ENCODE measurements around the gene FN3KRP. TPM values are rescaled to one million over a fixed set of nuclear protein-coding genes. Genes with fewer than 3 reads are reported as not detected.

The FN3KRP gene
- total and polyA plus RNA-seq, 2 of the 13 experiments (the other 11 are each of a cell fraction or from before 2014, with no cell fraction given): 22.4 to 28.2 TPM

DNA sequence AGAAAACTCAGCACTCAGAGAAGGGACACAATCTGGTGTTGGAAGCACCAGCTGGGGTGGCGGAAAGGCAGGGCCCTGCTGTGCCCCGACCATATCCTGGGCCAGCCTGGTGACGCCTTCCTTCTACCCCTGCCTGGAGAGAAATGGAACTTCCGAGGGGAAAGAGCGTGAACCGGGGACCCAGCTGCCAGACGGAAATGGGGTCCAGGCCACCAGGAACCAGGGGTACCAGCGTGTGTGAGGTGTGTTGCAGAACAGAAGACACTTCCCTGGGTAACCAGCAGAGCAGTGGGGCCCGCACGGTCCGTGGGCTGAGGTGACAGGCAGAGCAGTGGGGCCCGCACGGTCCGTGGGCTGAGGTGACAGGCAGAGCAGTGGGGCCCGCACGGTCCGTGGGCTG lies 24.8 kb upstream of the FN3KRP start (continued):
- TF ChIP-seq, protein P1, sequence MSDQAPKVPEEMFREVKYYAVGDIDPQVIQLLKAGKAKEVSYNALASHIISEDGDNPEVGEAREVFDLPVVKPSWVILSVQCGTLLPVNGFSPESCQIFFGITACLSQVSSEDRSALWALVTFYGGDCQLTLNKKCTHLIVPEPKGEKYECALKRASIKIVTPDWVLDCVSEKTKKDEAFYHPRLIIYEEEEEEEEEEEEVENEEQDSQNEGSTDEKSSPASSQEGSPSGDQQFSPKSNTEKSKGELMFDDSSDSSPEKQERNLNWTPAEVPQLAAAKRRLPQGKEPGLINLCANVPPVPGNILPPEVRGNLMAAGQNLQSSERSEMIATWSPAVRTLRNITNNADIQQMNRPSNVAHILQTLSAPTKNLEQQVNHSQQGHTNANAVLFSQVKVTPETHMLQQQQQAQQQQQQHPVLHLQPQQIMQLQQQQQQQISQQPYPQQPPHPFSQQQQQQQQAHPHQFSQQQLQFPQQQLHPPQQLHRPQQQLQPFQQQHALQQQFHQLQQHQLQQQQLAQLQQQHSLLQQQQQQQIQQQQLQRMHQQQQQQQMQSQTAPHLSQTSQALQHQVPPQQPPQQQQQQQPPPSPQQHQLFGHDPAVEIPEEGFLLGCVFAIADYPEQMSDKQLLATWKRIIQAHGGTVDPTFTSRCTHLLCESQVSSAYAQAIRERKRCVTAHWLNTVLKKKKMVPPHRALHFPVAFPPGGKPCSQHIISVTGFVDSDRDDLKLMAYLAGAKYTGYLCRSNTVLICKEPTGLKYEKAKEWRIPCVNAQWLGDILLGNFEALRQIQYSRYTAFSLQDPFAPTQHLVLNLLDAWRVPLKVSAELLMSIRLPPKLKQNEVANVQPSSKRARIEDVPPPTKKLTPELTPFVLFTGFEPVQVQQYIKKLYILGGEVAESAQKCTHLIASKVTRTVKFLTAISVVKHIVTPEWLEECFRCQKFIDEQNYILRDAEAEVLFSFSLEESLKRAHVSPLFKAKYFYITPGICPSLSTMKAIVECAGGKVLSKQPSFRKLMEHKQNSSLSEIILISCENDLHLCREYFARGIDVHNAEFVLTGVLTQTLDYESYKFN (CRISPR knock-in tag; conservative IDR thresholded peaks at IDR 0.05): no peak
- TF ChIP-seq KDM3A (CRISPR knock-in tag; IDR thresholded peaks at IDR 0.05; ENCODE audit: low read depth) (no peak), NFIC (IDR thresholded peaks at IDR 0.05; ENCODE audit: low read length) (no peak), ZNF768 (CRISPR knock-in tag; IDR thresholded peaks at IDR 0.05) (no peak), KAT2B (IDR thresholded peaks at IDR 0.05; ENCODE audit: borderline replicate concordance, low read depth, low read length) (no peak)
- TF ChIP-seq, protein P2, sequence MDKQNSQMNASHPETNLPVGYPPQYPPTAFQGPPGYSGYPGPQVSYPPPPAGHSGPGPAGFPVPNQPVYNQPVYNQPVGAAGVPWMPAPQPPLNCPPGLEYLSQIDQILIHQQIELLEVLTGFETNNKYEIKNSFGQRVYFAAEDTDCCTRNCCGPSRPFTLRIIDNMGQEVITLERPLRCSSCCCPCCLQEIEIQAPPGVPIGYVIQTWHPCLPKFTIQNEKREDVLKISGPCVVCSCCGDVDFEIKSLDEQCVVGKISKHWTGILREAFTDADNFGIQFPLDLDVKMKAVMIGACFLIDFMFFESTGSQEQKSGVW (CRISPR knock-in tag; IDR thresholded peaks at IDR 0.05; ENCODE audit: borderline replicate concordance): no peak

DNA sequence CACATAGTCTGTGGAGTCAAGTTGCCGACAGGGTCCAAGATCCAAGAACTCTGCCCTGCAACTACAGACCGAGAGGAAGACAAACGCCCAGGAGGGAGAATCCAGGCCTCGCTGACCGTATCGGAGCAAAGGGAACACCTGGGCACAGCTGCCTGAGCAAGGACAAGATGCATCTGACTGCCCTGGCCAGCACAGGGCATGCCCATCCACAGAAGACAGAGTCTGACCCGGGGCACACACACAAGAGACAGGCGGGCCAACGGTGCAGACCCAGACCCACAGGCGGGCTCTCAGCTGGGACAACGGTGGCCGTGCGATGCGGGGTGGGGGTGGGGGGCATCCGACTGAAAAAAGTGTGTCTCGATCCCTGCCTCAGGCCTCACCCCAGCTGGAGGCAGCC lies 24.2 kb upstream of the FN3KRP start:
- H3K27ac ChIP-seq (ENCODE audit: extremely low read length, insufficient read depth, low read length): no peak overlapping the region
- intact Hi-C loops (cut with micrococcal nuclease; ENCODE audit: unreplicated experiment): no loop called here
- no TSS peak for BruUV-seq (replicated peaks)
- H3K4me1 ChIP-seq (ENCODE audit: insufficient read depth, low read length): peaks cover 16% of the 10 kb centered on the region
- TF ChIP-seq MED8 (CRISPR knock-in tag; IDR thresholded peaks at IDR 0.05; ENCODE audit: insufficient replicate concordance) (no peak), HMG20B (CRISPR knock-in tag; conservative IDR thresholded peaks at IDR 0.05) (no peak), ZSCAN20 (CRISPR knock-in tag; IDR thresholded peaks at IDR 0.05; ENCODE audit: borderline replicate concordance) (no peak), CENPT (CRISPR knock-in tag; IDR thresholded peaks at IDR 0.05; ENCODE audit: low read depth) (no peak), ZFX (CRISPR knock-in tag; IDR thresholded peaks at IDR 0.05; ENCODE audit: low read depth) (no peak), ZBTB7B (CRISPR knock-in tag; IDR thresholded peaks at IDR 0.05) (no peak), KDM1A (CRISPR knock-in tag; IDR thresholded peaks at IDR 0.05) (no peak)
- TF ChIP-seq, protein P3, sequence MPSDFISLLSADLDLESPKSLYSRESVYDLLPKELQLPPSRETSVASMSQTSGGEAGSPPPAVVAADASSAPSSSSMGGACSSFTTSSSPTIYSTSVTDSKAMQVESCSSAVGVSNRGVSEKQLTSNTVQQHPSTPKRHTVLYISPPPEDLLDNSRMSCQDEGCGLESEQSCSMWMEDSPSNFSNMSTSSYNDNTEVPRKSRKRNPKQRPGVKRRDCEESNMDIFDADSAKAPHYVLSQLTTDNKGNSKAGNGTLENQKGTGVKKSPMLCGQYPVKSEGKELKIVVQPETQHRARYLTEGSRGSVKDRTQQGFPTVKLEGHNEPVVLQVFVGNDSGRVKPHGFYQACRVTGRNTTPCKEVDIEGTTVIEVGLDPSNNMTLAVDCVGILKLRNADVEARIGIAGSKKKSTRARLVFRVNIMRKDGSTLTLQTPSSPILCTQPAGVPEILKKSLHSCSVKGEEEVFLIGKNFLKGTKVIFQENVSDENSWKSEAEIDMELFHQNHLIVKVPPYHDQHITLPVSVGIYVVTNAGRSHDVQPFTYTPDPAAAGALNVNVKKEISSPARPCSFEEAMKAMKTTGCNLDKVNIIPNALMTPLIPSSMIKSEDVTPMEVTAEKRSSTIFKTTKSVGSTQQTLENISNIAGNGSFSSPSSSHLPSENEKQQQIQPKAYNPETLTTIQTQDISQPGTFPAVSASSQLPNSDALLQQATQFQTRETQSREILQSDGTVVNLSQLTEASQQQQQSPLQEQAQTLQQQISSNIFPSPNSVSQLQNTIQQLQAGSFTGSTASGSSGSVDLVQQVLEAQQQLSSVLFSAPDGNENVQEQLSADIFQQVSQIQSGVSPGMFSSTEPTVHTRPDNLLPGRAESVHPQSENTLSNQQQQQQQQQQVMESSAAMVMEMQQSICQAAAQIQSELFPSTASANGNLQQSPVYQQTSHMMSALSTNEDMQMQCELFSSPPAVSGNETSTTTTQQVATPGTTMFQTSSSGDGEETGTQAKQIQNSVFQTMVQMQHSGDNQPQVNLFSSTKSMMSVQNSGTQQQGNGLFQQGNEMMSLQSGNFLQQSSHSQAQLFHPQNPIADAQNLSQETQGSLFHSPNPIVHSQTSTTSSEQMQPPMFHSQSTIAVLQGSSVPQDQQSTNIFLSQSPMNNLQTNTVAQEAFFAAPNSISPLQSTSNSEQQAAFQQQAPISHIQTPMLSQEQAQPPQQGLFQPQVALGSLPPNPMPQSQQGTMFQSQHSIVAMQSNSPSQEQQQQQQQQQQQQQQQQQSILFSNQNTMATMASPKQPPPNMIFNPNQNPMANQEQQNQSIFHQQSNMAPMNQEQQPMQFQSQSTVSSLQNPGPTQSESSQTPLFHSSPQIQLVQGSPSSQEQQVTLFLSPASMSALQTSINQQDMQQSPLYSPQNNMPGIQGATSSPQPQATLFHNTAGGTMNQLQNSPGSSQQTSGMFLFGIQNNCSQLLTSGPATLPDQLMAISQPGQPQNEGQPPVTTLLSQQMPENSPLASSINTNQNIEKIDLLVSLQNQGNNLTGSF (CRISPR knock-in tag; IDR thresholded peaks at IDR 0.05): no peak
- TF ChIP-seq, protein P4, sequence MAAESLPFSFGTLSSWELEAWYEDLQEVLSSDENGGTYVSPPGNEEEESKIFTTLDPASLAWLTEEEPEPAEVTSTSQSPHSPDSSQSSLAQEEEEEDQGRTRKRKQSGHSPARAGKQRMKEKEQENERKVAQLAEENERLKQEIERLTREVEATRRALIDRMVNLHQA (CRISPR knock-in tag; IDR thresholded peaks at IDR 0.05): no peak
- H4K20me1 ChIP-seq (ENCODE audit: insufficient read depth, low read length): no peaks in the 10 kb centered on the region
- no peak overlapping the region for H3K9ac ChIP-seq (ENCODE audit: insufficient read depth, low read depth, low read length)
- ATAC-seq (no peak), DNase-seq (ENCODE audit: low spot score) (no peak), FAIRE-seq (no peak)
- H3K36me3 ChIP-seq (replicated peaks in 1 of 2; ENCODE audit: control insufficient read depth in 1 of 2, insufficient read depth in 2 of 2, low read length in 2 of 2): no peaks in the 10 kb centered on the region
- peaks cover 0 to under 1% of the 10 kb centered on the region in 2 experiments; a peak in 1 of 5 replicates for H3K27me3 ChIP-seq (ENCODE audit: control insufficient read depth in 1 of 2, insufficient read depth in 2 of 2, low read length in 2 of 2)
- H3K79me2 ChIP-seq (ENCODE audit: insufficient read depth, low read length): no peaks in the 10 kb centered on the region
- no peak overlapping the region for H3K4me2 ChIP-seq (ENCODE audit: low read depth, low read length)
- H3K4me3 ChIP-seq (replicated peaks in 1 of 3; ENCODE audit: insufficient read depth in 1 of 3, low read depth in 2 of 3, low read length in 3 of 3): no peak overlapping the region
- ChIA-PET CTCF (ENCODE audit: low intra/inter-chr PET ratio, low total read pairs) (no interaction called here), POLR2A (no interaction called here)
- H2AFZ ChIP-seq (ENCODE audit: low read length): no peak overlapping the region
- 85% methylated on average over 15 of the region's 16 CpGs for WGBS (ENCODE audit: low lambda C conversion rate)
- peaks cover 15% of the 10 kb centered on the region for H3K9me3 ChIP-seq (ENCODE audit: low read length)
- in situ Hi-C loops (cut with HindIII; ENCODE audit: extremely low pct_ligation_motif_present, low pct_unique_long_range_greater_than_20kb): no loop called here
